SK-N-SH treated with all-trans-retinoic acid at 6 μM for 48 hours (cell line): ENCODE data around the gene CDKN2A.

Experiments
- CSDC2 ChIP-seq: fragments of 250-450 bp; sonication (Bioruptor Pico); IDR thresholded peaks from 2 replicates; pipeline ENCODE4 v1.5.0; 2020; ENCODE audit warnings: mild to moderate bottlenecking, moderate library complexity
- CSRNP3 ChIP-seq: fragments of 250-450 bp; sonication (Bioruptor Pico); IDR thresholded peaks from 2 replicates; pipeline ENCODE4 v1.5.1; 2021; ENCODE audit warnings: mild to moderate bottlenecking, moderate library complexity
- RARB ChIP-seq: fragments of 250-450 bp; sonication (Bioruptor Pico); IDR thresholded peaks from 2 replicates; pipeline ENCODE4 v1.8.0; 2021; ENCODE audit warnings: mild to moderate bottlenecking, moderate library complexity
- SNAI2 ChIP-seq: fragments of 250-450 bp; sonication (Bioruptor Pico); IDR thresholded peaks from 2 replicates; pipeline ENCODE4 v1.5.0; 2020; ENCODE audit warnings: mild to moderate bottlenecking, moderate library complexity
- ZC3H10 ChIP-seq: fragments of 250-450 bp; sonication (Bioruptor Pico); IDR thresholded peaks from 2 replicates; pipeline ENCODE4 v1.5.1; 2021; ENCODE audit warnings: mild to moderate bottlenecking, moderate library complexity
- ZFP30 ChIP-seq: fragments of 450-650 bp; formaldehyde crosslinking; IDR thresholded peaks from 2 replicates; pipeline ENCODE4 v1.5.0; 2022; ENCODE audit warnings: mild to moderate bottlenecking, moderate library complexity
- ZNF565 ChIP-seq: fragments of 450-650 bp; formaldehyde crosslinking; conservative IDR thresholded peaks from 2 replicates; pipeline ENCODE4 v1.5.0; 2020; ENCODE audit warnings: low read depth, mild to moderate bottlenecking, moderate library complexity

GRCh38 chr9:21961569-21961968 is 32.6 kb downstream of the CDKN2A start:
- no peak for TF ChIP-seq SNAI2 (CRISPR knock-in tag)
- TF ChIP-seq RARB (CRISPR knock-in tag) = no peak
- no peak for TF ChIP-seq CSRNP3 (CRISPR knock-in tag)
- TF ChIP-seq ZFP30 = no peak
- no peak for TF ChIP-seq CSDC2 (CRISPR knock-in tag)
- TF ChIP-seq ZC3H10 (CRISPR knock-in tag) = no peak
- TF ChIP-seq ZNF565 (CRISPR knock-in tag) = no peak
